Upper lobe of right lung (tissue), 1 donor: ENCODE results near the gene CLDN19. TPM values are rescaled to one million over a fixed set of nuclear protein-coding genes. Genes with fewer than 3 reads are reported as not detected.

Experiments used
- ATAC-seq: fragments of 200-7000 bp; cut with Tn5 transposase; one replicate; pipeline ENCODE4 v1.9.1; 2020; ENCODE audit warnings: mild to moderate bottlenecking, moderate library complexity
- DNase-seq: peaks from one replicate; pipeline ENCODE4 v3.0.0-alpha.2; 2020
- H3K27ac ChIP-seq: fragments of 200-600 bp; one replicate; pipeline ENCODE4 v1.8.0; 2022
- H3K27me3 ChIP-seq: fragments of 200-600 bp; one replicate; pipeline ENCODE4 v1.8.0; 2022; ENCODE audit warnings: mild to moderate bottlenecking
- H3K36me3 ChIP-seq: fragments of 200-600 bp; one replicate; pipeline ENCODE4 v1.8.0; 2022
- H3K4me1 ChIP-seq: fragments of 200-600 bp; one replicate; pipeline ENCODE4 v1.8.0; 2022
- H3K4me3 ChIP-seq: fragments of 200-600 bp; one replicate; pipeline ENCODE4 v1.8.0; 2022; ENCODE audit warnings: mild to moderate bottlenecking
- H3K9me3 ChIP-seq: fragments of 200-600 bp; one replicate; pipeline ENCODE4 v1.8.0; 2022
- intact Hi-C: fragments of 100-400 bp; cut with DNase I; formaldehyde crosslinking; loops from one replicate; pipeline ENCODE4 v1.11.0; 2022
- total RNA-seq: library from RNA; stranded (reverse); fragmentation: NEBNext Ultra II Directional; extraction: Animal tissue kit (Norgen Biotek cat#: 25700); gene quantifications from one replicate; pipeline ENCODE4 v1.2.1, GENCODE V29; 2021
- TF ChIP-seq, protein P1 (sequence below): fragments of 200-600 bp; IDR thresholded peaks from one replicate; pipeline ENCODE4 v1.8.0; 2022; ENCODE audit warnings: antibody characterized with exemption
- donor health status: DM: no; HTN: yes; CAD: no; lungs with severe emphysema.

Gene CLDN19
- total RNA-seq, 1 donor from 2014 or later = not detected

DNA sequence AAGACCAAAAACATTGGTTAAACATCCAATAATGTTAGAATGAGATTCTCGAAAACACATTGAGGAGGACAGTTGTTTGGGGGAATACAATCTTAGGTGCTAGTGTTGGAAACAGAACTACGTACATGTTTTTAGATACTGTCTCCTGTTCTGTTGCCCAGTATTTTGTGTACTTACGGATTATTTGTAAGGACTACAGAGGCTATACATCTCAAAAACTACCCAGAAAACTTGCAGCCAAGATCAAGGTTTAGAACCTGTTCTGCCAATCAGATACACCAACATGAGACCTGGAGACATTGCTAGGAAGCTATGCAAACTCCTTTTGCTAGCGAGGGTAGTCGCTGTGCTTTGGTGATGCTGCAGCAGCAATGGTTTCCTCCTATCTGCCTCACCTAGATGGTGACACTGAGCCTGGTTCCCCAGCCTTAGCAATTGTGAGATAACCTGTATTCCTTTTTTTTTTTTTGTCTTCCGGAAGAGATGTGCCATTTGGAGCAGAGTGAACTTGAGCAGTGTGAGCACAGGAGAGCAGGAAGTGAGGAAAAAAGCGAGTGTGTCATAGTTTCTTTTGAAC lies 36.1 kb downstream of the CLDN19 start:
- DNase-seq (no peak), ATAC-seq (no peak)
- intact Hi-C loops = no loop called here
- TF ChIP-seq, protein P1, sequence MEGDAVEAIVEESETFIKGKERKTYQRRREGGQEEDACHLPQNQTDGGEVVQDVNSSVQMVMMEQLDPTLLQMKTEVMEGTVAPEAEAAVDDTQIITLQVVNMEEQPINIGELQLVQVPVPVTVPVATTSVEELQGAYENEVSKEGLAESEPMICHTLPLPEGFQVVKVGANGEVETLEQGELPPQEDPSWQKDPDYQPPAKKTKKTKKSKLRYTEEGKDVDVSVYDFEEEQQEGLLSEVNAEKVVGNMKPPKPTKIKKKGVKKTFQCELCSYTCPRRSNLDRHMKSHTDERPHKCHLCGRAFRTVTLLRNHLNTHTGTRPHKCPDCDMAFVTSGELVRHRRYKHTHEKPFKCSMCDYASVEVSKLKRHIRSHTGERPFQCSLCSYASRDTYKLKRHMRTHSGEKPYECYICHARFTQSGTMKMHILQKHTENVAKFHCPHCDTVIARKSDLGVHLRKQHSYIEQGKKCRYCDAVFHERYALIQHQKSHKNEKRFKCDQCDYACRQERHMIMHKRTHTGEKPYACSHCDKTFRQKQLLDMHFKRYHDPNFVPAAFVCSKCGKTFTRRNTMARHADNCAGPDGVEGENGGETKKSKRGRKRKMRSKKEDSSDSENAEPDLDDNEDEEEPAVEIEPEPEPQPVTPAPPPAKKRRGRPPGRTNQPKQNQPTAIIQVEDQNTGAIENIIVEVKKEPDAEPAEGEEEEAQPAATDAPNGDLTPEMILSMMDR = no peak
- Histone ChIP-seq H3K4me1 (no peaks in the 10 kb centered on the region), H3K27ac (no peak overlapping the region), H3K27me3 (no peaks in the 10 kb centered on the region), H3K4me3 (no peak overlapping the region), H3K9me3 (no peaks in the 10 kb centered on the region), H3K36me3 (peaks cover 88% of the 10 kb centered on the region)

DNA sequence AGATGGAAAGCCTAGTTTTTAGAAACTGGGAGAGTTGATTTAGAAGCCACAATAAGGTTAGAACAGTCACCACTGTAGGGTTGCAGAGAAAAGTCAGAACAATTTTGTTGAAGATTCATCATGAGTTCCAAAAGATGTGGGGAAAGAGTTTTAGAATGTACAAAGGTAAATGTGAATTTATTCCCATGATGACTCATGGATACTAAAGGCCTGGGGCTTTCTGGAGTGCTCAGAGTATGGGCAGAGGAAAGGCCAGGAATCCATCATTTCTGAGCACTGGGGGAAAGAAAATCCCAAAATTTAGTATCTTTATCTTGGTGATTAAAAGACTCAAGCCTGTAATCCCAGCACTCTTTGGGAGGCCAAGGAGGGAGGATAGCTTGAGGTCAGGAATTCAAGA lies 40.0 kb downstream of the CLDN19 start:
- Histone ChIP-seq H3K27ac (no peak overlapping the region), H3K27me3 (no peaks in the 10 kb centered on the region), H3K36me3 (peaks cover 98% of the 10 kb centered on the region), H3K4me3 (no peak overlapping the region), H3K4me1 (no peaks in the 10 kb centered on the region), H3K9me3 (no peaks in the 10 kb centered on the region)
- no peak for DNase-seq
- ATAC-seq = no peak
- TF ChIP-seq, protein P1 = no peak
- intact Hi-C loops = no loop called here

DNA sequence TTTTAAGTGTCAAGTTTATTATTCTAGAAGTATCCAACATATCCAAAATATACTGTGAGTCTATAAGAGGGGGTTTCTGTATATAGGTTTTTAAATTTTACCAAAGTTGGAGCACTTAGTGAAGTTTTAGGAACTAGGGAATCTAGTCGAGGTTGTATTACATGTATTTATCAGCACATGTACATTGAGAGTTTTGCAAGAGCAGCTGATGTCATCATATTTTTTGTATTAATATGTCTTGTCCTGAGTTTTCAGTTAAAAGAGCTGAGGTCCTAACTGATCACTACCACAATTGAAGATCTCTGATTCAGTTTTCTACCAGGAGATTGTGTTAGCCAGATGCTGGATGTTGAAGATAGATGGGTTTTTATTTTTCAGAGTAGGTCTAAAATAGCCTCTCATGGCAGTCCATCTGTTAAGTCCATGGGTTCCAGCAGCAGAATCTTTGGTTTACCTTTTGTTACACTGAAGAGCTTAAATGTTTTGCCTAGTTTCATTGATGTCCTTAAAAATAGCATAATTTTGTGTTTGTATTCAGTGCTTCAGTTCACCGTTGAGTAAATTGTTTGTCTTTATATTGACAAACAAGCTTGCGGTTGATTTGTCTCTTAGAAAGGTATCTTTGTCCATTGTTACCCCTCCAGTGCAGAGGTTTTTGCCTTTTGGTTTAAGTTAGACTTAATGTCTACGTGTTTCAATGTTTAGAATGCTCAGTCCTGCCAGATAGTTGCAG lies 41.8 kb downstream of the CLDN19 start:
- H3K27me3 ChIP-seq = no peaks in the 10 kb centered on the region
- H3K36me3 ChIP-seq = peaks cover 87% of the 10 kb centered on the region
- ATAC-seq (no peak), DNase-seq (no peak)
- intact Hi-C loops = no loop called here
- no peak overlapping the region for H3K27ac ChIP-seq
- no peaks in the 10 kb centered on the region for H3K4me1 ChIP-seq
- TF ChIP-seq, protein P1 = no peak
- no peak overlapping the region for H3K4me3 ChIP-seq
- H3K9me3 ChIP-seq = no peaks in the 10 kb centered on the region

DNA sequence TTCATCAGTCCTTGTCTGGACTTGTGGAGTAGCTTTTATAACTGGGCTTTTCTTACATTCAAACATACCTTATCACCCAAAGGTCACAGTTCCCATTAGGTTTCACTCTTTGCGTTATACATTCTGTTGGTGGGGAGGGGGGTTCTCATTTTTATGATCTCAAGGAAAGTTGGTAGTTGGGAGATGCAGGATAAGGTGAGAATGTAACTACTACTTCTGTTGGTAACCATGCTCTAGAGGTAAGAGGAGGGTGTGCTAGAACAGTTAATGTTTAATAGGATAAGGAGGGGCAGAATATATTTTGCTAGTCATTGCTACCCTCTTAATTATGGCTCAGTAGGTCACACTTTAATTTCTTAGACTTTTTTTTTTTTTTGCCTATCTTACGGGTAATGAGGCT lies 47.1 kb downstream of the CLDN19 start:
- peak overlapping the region; percentile 33 for H3K27ac ChIP-seq
- peaks cover 35% of the 10 kb centered on the region for H3K36me3 ChIP-seq
- H3K9me3 ChIP-seq = no peaks in the 10 kb centered on the region
- DNase-seq = no peak
- ATAC-seq = peak; percentile 59
- H3K27me3 ChIP-seq = no peaks in the 10 kb centered on the region
- no peak overlapping the region for H3K4me3 ChIP-seq
- TF ChIP-seq, protein P1 = no peak
- H3K4me1 ChIP-seq = peaks cover 45% of the 10 kb centered on the region
- intact Hi-C loops = no loop called here

DNA sequence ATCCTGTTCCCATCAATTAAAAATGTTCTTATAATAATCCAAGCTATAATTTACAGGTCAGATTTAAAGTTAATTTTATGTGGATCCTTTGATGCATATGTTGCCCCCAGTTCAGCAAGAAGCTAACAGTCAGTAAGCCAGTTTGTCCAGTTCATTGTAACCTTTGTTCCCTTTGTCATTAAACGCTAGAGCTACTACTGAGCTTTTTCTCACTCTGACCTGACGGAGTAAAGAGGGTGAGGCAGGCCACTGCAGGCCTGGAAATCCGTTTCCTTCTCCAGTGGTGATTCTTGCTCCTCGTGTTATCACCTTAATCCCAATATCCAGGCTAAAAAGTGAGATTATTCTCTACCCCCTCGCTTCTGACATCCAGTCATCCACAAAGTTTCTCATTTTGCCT lies 47.6 kb downstream of the CLDN19 start:
- Histone ChIP-seq H3K27me3 (no peaks in the 10 kb centered on the region), H3K9me3 (no peaks in the 10 kb centered on the region), H3K27ac (peak overlapping the region; percentile 33), H3K4me3 (no peak overlapping the region), H3K36me3 (peaks cover 30% of the 10 kb centered on the region), H3K4me1 (peaks cover 47% of the 10 kb centered on the region)
- DNase-seq = no peak
- TF ChIP-seq, protein P1 = no peak
- intact Hi-C loops = no loop called here
- ATAC-seq = no peak
